Measurements from ENCODE around the gene SYCE3.
A peak's percentile ranks its signal among the peaks of the same experiment; 100 is the strongest.

The SYCE3 gene

GRCh38 chr22:50529416-50529896 lies 33.3 kb downstream of the SYCE3 start:
- Histone ChIP-seq H3K4me3 (ENCODE audit: low read length) (peak overlapping the region; percentile 14), H3K36me3 (ENCODE audit: control insufficient read depth, insufficient read depth, low read length) (no peaks in the 10 kb centered on the region), H3K27me3 (ENCODE audit: control insufficient read depth, insufficient read depth, low read length) (no peaks in the 10 kb centered on the region), H3K4me1 (ENCODE audit: control insufficient read depth, insufficient read depth, low read length) (peaks cover 55% of the 10 kb centered on the region), H3K9me3 (ENCODE audit: control insufficient read depth, low read length) (no peaks in the 10 kb centered on the region), H3K9ac (ENCODE audit: low read length) (peak overlapping the region; percentile 99)

- Histone ChIP-seq H3K36me3 (ENCODE audit: control insufficient read depth, insufficient read depth, low read length) (no peaks in the 10 kb centered on the region), H3K4me3 (ENCODE audit: low read length) (no peak overlapping the region), H3K27me3 (ENCODE audit: control insufficient read depth, insufficient read depth, low read length) (no peaks in the 10 kb centered on the region), H3K4me1 (ENCODE audit: control insufficient read depth, insufficient read depth, low read length) (peaks cover 61% of the 10 kb centered on the region), H3K9me3 (ENCODE audit: control insufficient read depth, low read length) (no peaks in the 10 kb centered on the region), H3K9ac (ENCODE audit: low read length) (peak overlapping the region; percentile 99)
Measured at GRCh38 chr22:50528682-50529415, 33.9 kb downstream of the SYCE3 start.

- Histone ChIP-seq H3K27me3 (ENCODE audit: control insufficient read depth, insufficient read depth, low read length) (no peaks in the 10 kb centered on the region), H3K9me3 (ENCODE audit: control insufficient read depth, low read length) (no peaks in the 10 kb centered on the region), H3K4me3 (ENCODE audit: low read length) (no peak overlapping the region), H3K4me1 (ENCODE audit: control insufficient read depth, insufficient read depth, low read length) (peaks cover 63% of the 10 kb centered on the region), H3K9ac (ENCODE audit: low read length) (no peak overlapping the region), H3K36me3 (ENCODE audit: control insufficient read depth, insufficient read depth, low read length) (peaks cover 7% of the 10 kb centered on the region)
Measured at GRCh38 chr22:50527921-50528681, 34.6 kb downstream of the SYCE3 start.

- peaks cover 17% of the 10 kb centered on the region for H3K36me3 ChIP-seq (ENCODE audit: control insufficient read depth, insufficient read depth, low read length)
- H3K9me3 ChIP-seq (ENCODE audit: control insufficient read depth, low read length), result no peaks in the 10 kb centered on the region
- H3K9ac ChIP-seq (ENCODE audit: low read length), result peak overlapping the region; percentile 70
- no peaks in the 10 kb centered on the region for H3K27me3 ChIP-seq (ENCODE audit: control insufficient read depth, insufficient read depth, low read length)
- peaks cover 57% of the 10 kb centered on the region for H3K4me1 ChIP-seq (ENCODE audit: control insufficient read depth, insufficient read depth, low read length)
- H3K4me3 ChIP-seq (ENCODE audit: low read length), result peak overlapping the region; percentile 63
Measured at GRCh38 chr22:50526834-50527801, 35.6 kb downstream of the SYCE3 start.

GRCh38 chr22:50526108-50526833 lies 36.4 kb downstream of the SYCE3 start:
- no peaks in the 10 kb centered on the region for H3K27me3 ChIP-seq (ENCODE audit: control insufficient read depth, insufficient read depth, low read length)
- H3K4me1 ChIP-seq (ENCODE audit: control insufficient read depth, insufficient read depth, low read length), result peaks cover 51% of the 10 kb centered on the region
- peak overlapping the region; percentile 63 for H3K4me3 ChIP-seq (ENCODE audit: low read length)
- peaks cover 19% of the 10 kb centered on the region for H3K36me3 ChIP-seq (ENCODE audit: control insufficient read depth, insufficient read depth, low read length)
- peak overlapping the region; percentile 70 for H3K9ac ChIP-seq (ENCODE audit: low read length)
- H3K9me3 ChIP-seq (ENCODE audit: control insufficient read depth, low read length), result no peaks in the 10 kb centered on the region

GRCh38 chr22:50525858-50526107 lies 36.9 kb downstream of the SYCE3 start:
- Histone ChIP-seq H3K4me3 (ENCODE audit: low read length) (no peak overlapping the region), H3K9ac (ENCODE audit: low read length) (peak overlapping the region; percentile 70), H3K36me3 (ENCODE audit: control insufficient read depth, insufficient read depth, low read length) (peaks cover 19% of the 10 kb centered on the region), H3K4me1 (ENCODE audit: control insufficient read depth, insufficient read depth, low read length) (peaks cover 47% of the 10 kb centered on the region), H3K27me3 (ENCODE audit: control insufficient read depth, insufficient read depth, low read length) (no peaks in the 10 kb centered on the region), H3K9me3 (ENCODE audit: control insufficient read depth, low read length) (no peaks in the 10 kb centered on the region)

- Histone ChIP-seq H3K4me3 (ENCODE audit: low read length) (peak within 1 kb of the TSS; percentile 50), H3K4me1 (ENCODE audit: control insufficient read depth, insufficient read depth, low read length) (peaks cover 41% of the 10 kb centered on the region), H3K9me3 (ENCODE audit: control insufficient read depth, low read length) (no peaks in the 10 kb centered on the region), H3K9ac (ENCODE audit: low read length) (peak within 1 kb of the TSS; percentile 70), H3K36me3 (ENCODE audit: control insufficient read depth, insufficient read depth, low read length) (peaks cover 19% of the 10 kb centered on the region), H3K27me3 (ENCODE audit: control insufficient read depth, insufficient read depth, low read length) (no peaks in the 10 kb centered on the region)
Measured at GRCh38 chr22:50525104-50525857, 37.4 kb downstream of the SYCE3 start, which contains the start of gene SCO2. Gene SCO2 (minus strand): TSS chr22:50525598. CDS start chr22:50524411, 1,187 bp downstream.

- no peaks in the 10 kb centered on the region for H3K9me3 ChIP-seq (ENCODE audit: control insufficient read depth, low read length)
- peak overlapping the region; percentile 50 for H3K4me3 ChIP-seq (ENCODE audit: low read length)
- H3K4me1 ChIP-seq (ENCODE audit: control insufficient read depth, insufficient read depth, low read length), result peaks cover 39% of the 10 kb centered on the region
- H3K27me3 ChIP-seq (ENCODE audit: control insufficient read depth, insufficient read depth, low read length), result no peaks in the 10 kb centered on the region
- H3K9ac ChIP-seq (ENCODE audit: low read length), result peak overlapping the region; percentile 70
- H3K36me3 ChIP-seq (ENCODE audit: control insufficient read depth, insufficient read depth, low read length), result peaks cover 19% of the 10 kb centered on the region
Measured at GRCh38 chr22:50524676-50525103, 38.0 kb downstream of the SYCE3 start.

- Histone ChIP-seq H3K9me3 (ENCODE audit: control insufficient read depth, low read length) (no peaks in the 10 kb centered on the region), H3K9ac (ENCODE audit: low read length) (peak overlapping the region; percentile 70), H3K4me3 (ENCODE audit: low read length) (peak overlapping the region; percentile 50), H3K4me1 (ENCODE audit: control insufficient read depth, insufficient read depth, low read length) (peaks cover 36% of the 10 kb centered on the region), H3K36me3 (ENCODE audit: control insufficient read depth, insufficient read depth, low read length) (peaks cover 19% of the 10 kb centered on the region), H3K27me3 (ENCODE audit: control insufficient read depth, insufficient read depth, low read length) (no peaks in the 10 kb centered on the region)
Measured at GRCh38 chr22:50523806-50524675, 38.7 kb downstream of the SYCE3 start.

GRCh38 chr22:50523458-50523805 lies 39.3 kb downstream of the SYCE3 start:
- H3K4me1 ChIP-seq (ENCODE audit: control insufficient read depth, insufficient read depth, low read length), result peaks cover 36% of the 10 kb centered on the region
- peaks cover 25% of the 10 kb centered on the region for H3K36me3 ChIP-seq (ENCODE audit: control insufficient read depth, insufficient read depth, low read length)
- no peak overlapping the region for H3K9ac ChIP-seq (ENCODE audit: low read length)
- H3K27me3 ChIP-seq (ENCODE audit: control insufficient read depth, insufficient read depth, low read length), result no peaks in the 10 kb centered on the region
- no peak overlapping the region for H3K4me3 ChIP-seq (ENCODE audit: low read length)
- no peaks in the 10 kb centered on the region for H3K9me3 ChIP-seq (ENCODE audit: control insufficient read depth, low read length)
